ENCODE data around the gene SORCS2.

SORCS2 gene

GRCh38 chr4:7741946-7742806 lies 549.8 kb downstream of the SORCS2 start:
- Histone ChIP-seq H3K9ac (ENCODE audit: low read depth, low read length) (no peak overlapping the region), H3K36me3 (ENCODE audit: control insufficient read depth, insufficient read depth, low read length) (peaks cover 2% of the 10 kb centered on the region), H3K4me3 (ENCODE audit: low read depth, low read length) (no peak overlapping the region), H3K27me3 (ENCODE audit: control insufficient read depth, insufficient read depth, low read length) (no peaks in the 10 kb centered on the region), H3K4me1 (ENCODE audit: control insufficient read depth, insufficient read depth, low read length) (no peaks in the 10 kb centered on the region), H3K9me3 (ENCODE audit: control insufficient read depth, insufficient read depth, low read length) (no peaks in the 10 kb centered on the region)

GRCh38 chr4:7742807-7743280 lies 550.5 kb downstream of the SORCS2 start:
- no peak overlapping the region for H3K4me3 ChIP-seq (ENCODE audit: low read depth, low read length)
- H3K36me3 ChIP-seq (ENCODE audit: control insufficient read depth, insufficient read depth, low read length), result peaks cover 2% of the 10 kb centered on the region
- no peaks in the 10 kb centered on the region for H3K4me1 ChIP-seq (ENCODE audit: control insufficient read depth, insufficient read depth, low read length)
- no peaks in the 10 kb centered on the region for H3K9me3 ChIP-seq (ENCODE audit: control insufficient read depth, insufficient read depth, low read length)
- no peak overlapping the region for H3K9ac ChIP-seq (ENCODE audit: low read depth, low read length)
- H3K27me3 ChIP-seq (ENCODE audit: control insufficient read depth, insufficient read depth, low read length), result no peaks in the 10 kb centered on the region

GRCh38 chr4:7744142-7744804 lies 551.9 kb downstream of the SORCS2 start:
- H3K4me3 ChIP-seq (ENCODE audit: low read depth, low read length), result no peak overlapping the region
- no peaks in the 10 kb centered on the region for H3K27me3 ChIP-seq (ENCODE audit: control insufficient read depth, insufficient read depth, low read length)
- H3K9ac ChIP-seq (ENCODE audit: low read depth, low read length), result no peak overlapping the region

DNA sequence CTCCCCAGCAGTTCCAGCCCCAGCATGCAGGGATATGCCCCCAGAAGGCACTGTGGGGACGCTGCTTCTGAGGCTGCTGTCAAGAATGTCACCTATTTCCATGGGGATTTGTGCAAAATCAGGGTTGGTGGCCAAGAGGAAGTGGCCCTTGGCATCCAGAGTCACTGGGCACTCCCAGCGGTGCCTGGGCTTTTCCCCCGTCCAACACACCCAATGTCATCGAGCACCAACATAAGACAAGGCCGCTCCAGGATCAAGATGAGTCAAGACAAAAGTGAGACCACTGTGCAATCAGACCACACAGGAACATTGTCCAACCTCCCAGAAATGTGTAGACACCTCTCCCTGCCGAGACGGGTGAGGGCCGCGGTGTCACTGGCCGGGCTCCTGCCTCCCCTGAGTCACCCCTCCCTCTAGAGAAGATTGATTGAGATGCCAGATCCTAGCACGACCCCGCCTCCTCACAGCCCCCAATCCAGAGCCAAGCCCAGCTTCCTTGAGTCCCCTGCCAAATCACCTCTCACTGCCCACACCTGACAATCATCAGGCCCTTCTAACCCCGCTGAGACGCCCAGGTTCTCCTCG lies 553.1 kb downstream of the SORCS2 start:
- no peaks in the 10 kb centered on the region for H3K4me1 ChIP-seq (ENCODE audit: control insufficient read depth, insufficient read depth, low read length)
- H3K9ac ChIP-seq (ENCODE audit: low read depth, low read length), result no peak overlapping the region
- no peaks in the 10 kb centered on the region for H3K36me3 ChIP-seq (ENCODE audit: control insufficient read depth, insufficient read depth, low read length)
- H3K4me3 ChIP-seq (ENCODE audit: low read depth, low read length), result no peak overlapping the region
- no peaks in the 10 kb centered on the region for H3K9me3 ChIP-seq (ENCODE audit: control insufficient read depth, insufficient read depth, low read length)
- H3K27me3 ChIP-seq (ENCODE audit: control insufficient read depth, insufficient read depth, low read length), result no peaks in the 10 kb centered on the region

More at GRCh38 chr4:7744142-7744804, 551.9 kb downstream of the SORCS2 start:
- Histone ChIP-seq H3K9me3 (ENCODE audit: control insufficient read depth, insufficient read depth, low read length) (no peaks in the 10 kb centered on the region), H3K36me3 (ENCODE audit: control insufficient read depth, insufficient read depth, low read length) (no peaks in the 10 kb centered on the region), H3K4me1 (ENCODE audit: control insufficient read depth, insufficient read depth, low read length) (no peaks in the 10 kb centered on the region)

GRCh38 chr4:7746351-7747061 lies 554.2 kb downstream of the SORCS2 start:
- Histone ChIP-seq H3K4me1 (ENCODE audit: control insufficient read depth, insufficient read depth, low read length) (no peaks in the 10 kb centered on the region), H3K36me3 (ENCODE audit: control insufficient read depth, insufficient read depth, low read length) (no peaks in the 10 kb centered on the region), H3K27me3 (ENCODE audit: control insufficient read depth, insufficient read depth, low read length) (no peaks in the 10 kb centered on the region), H3K9ac (ENCODE audit: low read depth, low read length) (no peak overlapping the region), H3K9me3 (ENCODE audit: control insufficient read depth, insufficient read depth, low read length) (no peaks in the 10 kb centered on the region), H3K4me3 (ENCODE audit: low read depth, low read length) (no peak overlapping the region)

GRCh38 chr4:7747062-7747385 lies 554.7 kb downstream of the SORCS2 start:
- H3K4me1 ChIP-seq (ENCODE audit: control insufficient read depth, insufficient read depth, low read length), result no peaks in the 10 kb centered on the region
- no peaks in the 10 kb centered on the region for H3K36me3 ChIP-seq (ENCODE audit: control insufficient read depth, insufficient read depth, low read length)
- no peak overlapping the region for H3K4me3 ChIP-seq (ENCODE audit: low read depth, low read length)
- H3K9me3 ChIP-seq (ENCODE audit: control insufficient read depth, insufficient read depth, low read length), result no peaks in the 10 kb centered on the region
- no peaks in the 10 kb centered on the region for H3K27me3 ChIP-seq (ENCODE audit: control insufficient read depth, insufficient read depth, low read length)
- no peak overlapping the region for H3K9ac ChIP-seq (ENCODE audit: low read depth, low read length)

DNA sequence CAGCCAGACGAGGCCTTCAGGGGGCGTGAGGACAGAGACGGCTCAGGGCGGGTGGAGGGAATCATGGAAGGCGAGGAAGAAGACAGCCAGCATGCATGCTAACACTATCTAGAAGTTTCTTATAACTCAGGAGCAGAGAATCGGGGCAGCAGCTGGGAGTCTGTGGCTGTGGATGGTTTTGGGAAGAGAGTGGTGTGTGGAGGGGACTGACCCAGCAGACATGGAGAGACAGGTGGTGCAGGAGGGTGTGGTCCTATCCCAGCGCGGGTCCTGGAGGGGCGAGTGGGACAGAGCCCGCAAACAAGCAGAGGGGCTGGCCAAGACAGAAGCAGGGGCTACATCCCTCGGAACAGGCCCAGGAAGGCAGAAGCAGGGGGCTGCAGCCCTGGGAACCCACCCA lies 555.2 kb downstream of the SORCS2 start:
- Histone ChIP-seq H3K9me3 (ENCODE audit: control insufficient read depth, insufficient read depth, low read length) (no peaks in the 10 kb centered on the region), H3K4me3 (ENCODE audit: low read depth, low read length) (no peak overlapping the region), H3K4me1 (ENCODE audit: control insufficient read depth, insufficient read depth, low read length) (no peaks in the 10 kb centered on the region), H3K27me3 (ENCODE audit: control insufficient read depth, insufficient read depth, low read length) (no peaks in the 10 kb centered on the region), H3K9ac (ENCODE audit: low read depth, low read length) (no peak overlapping the region), H3K36me3 (ENCODE audit: control insufficient read depth, insufficient read depth, low read length) (no peaks in the 10 kb centered on the region)

DNA sequence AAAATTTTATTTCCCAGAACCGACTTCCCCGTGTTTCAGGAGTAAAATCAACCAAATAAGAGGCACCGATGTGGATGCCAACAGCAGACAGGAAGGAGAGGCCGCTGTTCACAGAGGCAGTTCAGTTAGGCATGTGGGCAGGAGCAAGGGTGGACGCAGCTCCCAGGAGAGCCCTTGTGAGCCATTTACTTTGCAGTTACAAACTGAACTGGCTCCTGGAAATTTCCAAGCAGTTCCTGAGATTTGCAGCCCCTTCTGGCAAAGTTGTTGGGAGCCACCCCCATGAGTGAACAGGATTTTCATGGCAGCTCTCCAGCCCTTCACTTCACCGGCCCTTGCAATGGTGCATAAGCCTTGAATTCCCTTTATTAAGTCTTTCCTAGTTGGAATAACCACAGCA lies 558.2 kb downstream of the SORCS2 start:
- Histone ChIP-seq H3K9ac (ENCODE audit: low read depth, low read length) (no peak overlapping the region), H3K4me3 (ENCODE audit: low read depth, low read length) (no peak overlapping the region), H3K9me3 (ENCODE audit: control insufficient read depth, insufficient read depth, low read length) (no peaks in the 10 kb centered on the region), H3K36me3 (ENCODE audit: control insufficient read depth, insufficient read depth, low read length) (no peaks in the 10 kb centered on the region), H3K4me1 (ENCODE audit: control insufficient read depth, insufficient read depth, low read length) (no peaks in the 10 kb centered on the region), H3K27me3 (ENCODE audit: control insufficient read depth, insufficient read depth, low read length) (no peaks in the 10 kb centered on the region)

GRCh38 chr4:7750972-7751371 lies 558.6 kb downstream of the SORCS2 start:
- no peaks in the 10 kb centered on the region for H3K36me3 ChIP-seq (ENCODE audit: control insufficient read depth, insufficient read depth, low read length)
- H3K4me1 ChIP-seq (ENCODE audit: control insufficient read depth, insufficient read depth, low read length), result no peaks in the 10 kb centered on the region
- H3K4me3 ChIP-seq (ENCODE audit: low read depth, low read length), result no peak overlapping the region
- no peak overlapping the region for H3K9ac ChIP-seq (ENCODE audit: low read depth, low read length)
- H3K27me3 ChIP-seq (ENCODE audit: control insufficient read depth, insufficient read depth, low read length), result no peaks in the 10 kb centered on the region
- H3K9me3 ChIP-seq (ENCODE audit: control insufficient read depth, insufficient read depth, low read length), result no peaks in the 10 kb centered on the region

GRCh38 chr4:7752649-7753048 lies 560.3 kb downstream of the SORCS2 start:
- Histone ChIP-seq H3K9me3 (ENCODE audit: control insufficient read depth, insufficient read depth, low read length) (no peaks in the 10 kb centered on the region), H3K27me3 (ENCODE audit: control insufficient read depth, insufficient read depth, low read length) (no peaks in the 10 kb centered on the region), H3K4me1 (ENCODE audit: control insufficient read depth, insufficient read depth, low read length) (no peaks in the 10 kb centered on the region), H3K4me3 (ENCODE audit: low read depth, low read length) (no peak overlapping the region), H3K9ac (ENCODE audit: low read depth, low read length) (no peak overlapping the region), H3K36me3 (ENCODE audit: control insufficient read depth, insufficient read depth, low read length) (no peaks in the 10 kb centered on the region)

DNA sequence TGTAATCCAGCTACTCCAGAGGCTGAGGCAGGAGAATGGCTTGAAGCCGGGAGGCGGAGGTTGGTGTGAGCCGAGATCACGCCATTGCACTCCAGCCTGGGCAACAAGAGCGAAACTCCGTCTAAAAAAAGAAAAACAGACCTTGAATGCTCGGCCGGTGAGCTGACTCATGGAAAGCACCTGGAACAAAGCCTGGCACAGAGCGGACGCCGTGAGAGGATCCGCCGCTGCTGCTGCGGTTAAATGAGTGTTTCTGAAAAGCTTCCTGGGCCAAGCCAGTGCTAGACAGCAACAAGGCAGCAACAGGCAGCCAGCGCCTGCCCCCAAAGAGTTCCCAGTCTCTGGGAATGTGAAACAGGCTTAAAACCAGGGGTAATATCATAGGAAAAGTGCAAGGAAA lies 560.9 kb downstream of the SORCS2 start:
- no peaks in the 10 kb centered on the region for H3K4me1 ChIP-seq (ENCODE audit: control insufficient read depth, insufficient read depth, low read length)
- H3K9me3 ChIP-seq (ENCODE audit: control insufficient read depth, insufficient read depth, low read length), result no peaks in the 10 kb centered on the region
- H3K27me3 ChIP-seq (ENCODE audit: control insufficient read depth, insufficient read depth, low read length), result no peaks in the 10 kb centered on the region
- no peak overlapping the region for H3K9ac ChIP-seq (ENCODE audit: low read depth, low read length)
- H3K4me3 ChIP-seq (ENCODE audit: low read depth, low read length), result no peak overlapping the region
- no peaks in the 10 kb centered on the region for H3K36me3 ChIP-seq (ENCODE audit: control insufficient read depth, insufficient read depth, low read length)

Measured in iPS-15b (cell line).